VCaP (cell line): ENCODE measurements around the gene WDR86.

Experiments used
- H3K27ac ChIP-seq: fragments of 450-650 bp; 2 replicates; pipeline ENCODE4 v1.5.1; 2017
- CTCF ChIP-seq: fragments of 450-650 bp; conservative IDR thresholded peaks from 2 replicates; pipeline ENCODE4 v1.5.1; 2017; ENCODE audit warnings: mild to moderate bottlenecking, moderate library complexity

WDR86 gene

GRCh38 chr7:151409667-151410404 lies at the start of gene WDR86:
Gene WDR86, minus strand, starts transcription at chr7:151410038. Its CDS starts 449 bp downstream, at chr7:151409589.
- no peak for TF ChIP-seq CTCF
- H3K27ac ChIP-seq = no peak within 1 kb of the TSS

GRCh38 chr7:151457534-151457933 lies 47.7 kb upstream of the WDR86 start:
- no peak for TF ChIP-seq CTCF
- H3K27ac ChIP-seq = no peak overlapping the region

GRCh38 chr7:151456782-151457181 lies 46.9 kb upstream of the WDR86 start:
- TF ChIP-seq CTCF = no peak
- no peak overlapping the region for H3K27ac ChIP-seq

GRCh38 chr7:151456276-151456675 lies 46.4 kb upstream of the WDR86 start:
- H3K27ac ChIP-seq = no peak overlapping the region
- no peak for TF ChIP-seq CTCF

- no peak overlapping the region for H3K27ac ChIP-seq
- no peak for TF ChIP-seq CTCF
Observed at GRCh38 chr7:151455690-151456089, 45.9 kb upstream of the WDR86 start.

- TF ChIP-seq CTCF = no peak
- no peak overlapping the region for H3K27ac ChIP-seq
Observed at GRCh38 chr7:151454932-151455530, 45.2 kb upstream of the WDR86 start.

GRCh38 chr7:151454305-151454704 lies 44.5 kb upstream of the WDR86 start:
- no peak overlapping the region for H3K27ac ChIP-seq
- TF ChIP-seq CTCF = no peak
